Ascending aorta (tissue), 2 donors: ENCODE measurements around the gene TIE1. TPM values are rescaled to one million over a fixed set of nuclear protein-coding genes. Genes with fewer than 3 reads are reported as not detected.

ENCODE experiments used
- DNase-seq, 2 donors: peaks; one replicate each; pipeline ENCODE4 v3.0.0-alpha.2; 2019; ENCODE audit warnings: low spot score in 2 of 2
- H3K27ac ChIP-seq, 2 donors: fragments of 200-600 bp; sonication (generic); one replicate each; pipeline ENCODE4 v1.5.1; 2016 to 2017; ENCODE audit warnings: mild to moderate bottlenecking in 1 of 2
- H3K27me3 ChIP-seq: fragments of 200-600 bp; sonication (generic); one replicate; pipeline ENCODE4 v1.5.1; 2017
- H3K36me3 ChIP-seq, 2 donors: fragments of 200-600 bp; sonication (generic); one replicate each; pipeline ENCODE4 v1.5.1; 2016
- H3K4me1 ChIP-seq, 2 donors: fragments of 200-600 bp; sonication (generic); one replicate each; pipeline ENCODE4 v1.5.1; 2016 to 2017; ENCODE audit warnings: mild to moderate bottlenecking in 1 of 2
- H3K4me3 ChIP-seq, 2 donors: fragments of 200-600 bp; sonication (generic); one replicate each; pipeline ENCODE4 v1.5.1; 2016 to 2017; ENCODE audit warnings: mild to moderate bottlenecking in 1 of 2
- H3K9me3 ChIP-seq, 2 donors: fragments of 200-600 bp; sonication (generic); one replicate each; pipeline ENCODE4 v1.5.1; 2016
- CTCF ChIP-seq, 3 experiments: fragments of 200-600 bp in 2 of 3; fragments of 450-650 bp in 1 of 3; sonication (generic) in 2 of 3; IDR thresholded peaks; one replicate each; pipeline ENCODE4 v1.5.1; 2016 to 2019; ENCODE audit warnings: antibody characterized with exemption in 3 of 3, mild to moderate bottlenecking in 1 of 3, moderate library complexity in 1 of 3
- intact Hi-C: fragments of 100-400 bp; cut with DNase I; formaldehyde crosslinking; loops from one replicate; pipeline ENCODE4 v1.15.1; 2023
- total RNA-seq: library from RNA; depleted of rRNA; stranded (reverse); fragments of >200 nt; gene quantifications from one replicate; pipeline ENCODE4 v1.1.0, GENCODE V29; 2016

Gene TIE1
- total RNA-seq, 1 donor from 2014 or later = 120 TPM

- no peak for DNase-seq
- Histone ChIP-seq H3K9me3 (no peaks in the 10 kb centered on the region), H3K36me3 (no peaks in the 10 kb centered on the region), H3K4me3 (no peak overlapping the region), H3K27me3 (no peaks in the 10 kb centered on the region), H3K27ac (no peak overlapping the region), H3K4me1 (no peaks in the 10 kb centered on the region)
- no peak for TF ChIP-seq CTCF (IDR thresholded peaks at IDR 0.05)
- intact Hi-C loops = no loop called here
These were observed 6.8 kb downstream of the TIE1 start for GRCh38 chr1:43307458-43308158.

GRCh38 chr1:43308635-43309404, 8.0 kb downstream of the TIE1 start:
- TF ChIP-seq CTCF (IDR thresholded peaks at IDR 0.05) = no peak
- no peak overlapping the region for H3K27ac ChIP-seq
- no peaks in the 10 kb centered on the region for H3K27me3 ChIP-seq
- H3K4me1 ChIP-seq = no peaks in the 10 kb centered on the region
- intact Hi-C loops = no loop called here
- no peak overlapping the region for H3K4me3 ChIP-seq
- no peaks in the 10 kb centered on the region for H3K36me3 ChIP-seq
- H3K9me3 ChIP-seq = no peaks in the 10 kb centered on the region
- no peak for DNase-seq

- no peaks in the 10 kb centered on the region for H3K9me3 ChIP-seq
- intact Hi-C loops = no loop called here
- no peaks in the 10 kb centered on the region for H3K27me3 ChIP-seq
- TF ChIP-seq CTCF (IDR thresholded peaks at IDR 0.05) = no peak
- H3K4me3 ChIP-seq = no peak overlapping the region
- H3K4me1 ChIP-seq = no peaks in the 10 kb centered on the region
- DNase-seq = no peak
- H3K27ac ChIP-seq = no peak overlapping the region
- H3K36me3 ChIP-seq = no peaks in the 10 kb centered on the region
These were observed 8.7 kb downstream of the TIE1 start for GRCh38 chr1:43309405-43310025.

GRCh38 chr1:43311521-43311920, 10.7 kb downstream of the TIE1 start:
- no peak for DNase-seq
- Histone ChIP-seq H3K4me3 (no peak overlapping the region), H3K27ac (no peak overlapping the region), H3K4me1 (no peaks in the 10 kb centered on the region), H3K9me3 (no peaks in the 10 kb centered on the region), H3K36me3 (no peaks in the 10 kb centered on the region), H3K27me3 (no peaks in the 10 kb centered on the region)
- no peak for TF ChIP-seq CTCF (IDR thresholded peaks at IDR 0.05)
- intact Hi-C loops = no loop called here

- Histone ChIP-seq H3K36me3 (no peaks in the 10 kb centered on the region), H3K27ac (no peak overlapping the region), H3K9me3 (no peaks in the 10 kb centered on the region), H3K4me1 (no peaks in the 10 kb centered on the region), H3K4me3 (no peak overlapping the region), H3K27me3 (no peaks in the 10 kb centered on the region)
- TF ChIP-seq CTCF (IDR thresholded peaks at IDR 0.05) = no peak
- DNase-seq = no peak
- intact Hi-C loops = no loop called here
These were observed 11.4 kb downstream of the TIE1 start for GRCh38 chr1:43312212-43312623.
